Subcutaneous adipose tissue (tissue), 4 donors: ENCODE results near the gene BLOC1S6. TPM values are rescaled to one million over a fixed set of nuclear protein-coding genes. Genes with fewer than 3 reads are reported as not detected.

Source experiments
- CTCF ChIP-seq: fragments of 450-650 bp; IDR thresholded peaks from one replicate; pipeline ENCODE4 v1.5.1; 2016; ENCODE audit warnings: low read depth, mild to moderate bottlenecking, control low read depth, antibody characterized with exemption, moderate library complexity
- total RNA-seq, 4 donors: library from RNA; depleted of rRNA; stranded (reverse); fragments of >200 nt; gene quantifications; one replicate each; pipeline ENCODE4 v1.1.0, GENCODE V29; 2016

The BLOC1S6 gene
- total RNA-seq, 4 donors from 2014 or later = 74.1 to 105 (median 86.0) TPM

DNA sequence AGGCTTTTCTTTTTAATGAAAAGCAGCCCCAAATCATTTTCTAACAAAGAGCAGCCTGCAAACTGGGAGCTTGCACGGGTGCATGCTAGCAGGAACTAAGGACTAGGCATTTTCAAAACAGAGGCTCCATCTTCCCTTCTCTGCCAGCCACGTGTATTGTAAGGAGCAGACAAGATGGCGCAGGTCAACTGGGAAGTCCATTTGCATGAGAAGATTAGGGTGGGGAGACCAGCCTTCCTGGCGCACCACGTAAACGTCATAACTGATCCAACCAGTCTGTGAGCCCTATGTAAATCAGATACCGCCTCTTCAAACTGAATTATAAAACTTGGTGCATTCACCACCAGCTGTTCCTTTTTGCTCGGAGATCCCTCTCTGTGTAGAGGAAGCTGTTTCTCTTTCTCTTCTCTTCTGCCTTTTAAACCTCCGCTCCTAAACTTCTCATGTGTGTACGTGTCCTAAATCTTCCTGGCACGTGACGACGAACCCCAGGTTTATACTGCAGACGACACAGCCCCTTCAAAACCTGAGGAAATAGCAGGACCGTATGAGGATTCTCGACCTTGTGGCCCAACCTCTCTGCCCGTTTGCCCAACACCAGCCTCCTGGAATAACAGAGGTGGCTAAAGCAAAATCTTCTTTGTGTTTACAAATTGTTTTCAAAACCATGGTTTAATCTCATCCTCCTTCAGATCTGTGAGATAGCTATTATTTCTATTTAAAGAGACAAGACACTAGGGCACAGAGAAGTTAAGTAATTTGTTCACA is 38.2 kb upstream of the BLOC1S6 start:
- no peak for TF ChIP-seq CTCF

DNA sequence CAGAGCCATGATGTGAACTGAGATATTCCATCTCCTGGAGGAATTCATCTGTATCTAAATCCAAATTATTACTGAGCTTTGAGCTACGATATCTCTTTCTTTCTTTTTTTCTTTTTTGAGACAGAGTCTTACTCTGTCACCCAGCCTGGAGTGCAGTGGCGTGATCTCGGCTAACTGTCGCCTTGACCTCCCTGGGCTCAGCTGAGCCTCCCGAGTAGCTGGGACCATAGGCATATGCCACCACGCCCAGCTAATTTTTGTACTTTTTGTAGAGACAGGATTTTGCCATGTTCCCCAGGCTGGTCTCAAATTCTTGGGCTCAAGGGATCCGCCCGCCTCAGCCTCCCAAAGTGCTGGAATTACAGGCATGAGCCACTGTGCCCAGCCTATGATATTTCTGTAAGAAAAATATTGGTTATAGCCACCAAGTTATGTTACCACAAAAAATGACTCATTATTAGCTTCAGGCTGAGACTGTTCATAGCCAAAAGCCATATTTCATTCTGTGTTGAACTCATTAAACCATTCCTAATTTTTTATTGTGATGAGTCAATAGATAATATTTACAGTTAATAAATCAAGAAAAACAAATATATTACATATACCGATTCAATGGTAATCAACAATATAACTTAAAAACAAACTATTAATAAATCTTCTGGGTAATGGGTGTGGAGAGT is 37.5 kb upstream of the BLOC1S6 start:
- no peak for TF ChIP-seq CTCF

DNA sequence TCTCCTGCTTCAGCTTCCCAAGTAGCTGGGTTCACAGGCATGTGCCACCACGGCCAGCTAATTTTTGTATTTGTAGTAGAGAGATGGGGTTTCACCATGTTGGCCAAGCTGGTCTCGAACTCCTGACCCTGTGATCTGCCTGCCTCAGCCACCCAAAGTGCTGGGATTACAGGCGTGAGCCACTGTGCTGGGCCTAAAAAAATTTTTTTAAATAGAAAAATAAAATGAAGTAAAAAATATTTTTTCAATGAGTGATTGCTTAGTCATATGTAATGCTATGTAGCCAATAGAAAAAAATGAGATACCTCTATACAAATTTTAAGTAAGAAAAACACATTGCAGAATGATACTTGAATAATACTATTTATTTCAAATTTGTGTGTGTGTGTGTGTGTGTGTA is 36.7 kb upstream of the BLOC1S6 start:
- TF ChIP-seq CTCF = no peak

DNA sequence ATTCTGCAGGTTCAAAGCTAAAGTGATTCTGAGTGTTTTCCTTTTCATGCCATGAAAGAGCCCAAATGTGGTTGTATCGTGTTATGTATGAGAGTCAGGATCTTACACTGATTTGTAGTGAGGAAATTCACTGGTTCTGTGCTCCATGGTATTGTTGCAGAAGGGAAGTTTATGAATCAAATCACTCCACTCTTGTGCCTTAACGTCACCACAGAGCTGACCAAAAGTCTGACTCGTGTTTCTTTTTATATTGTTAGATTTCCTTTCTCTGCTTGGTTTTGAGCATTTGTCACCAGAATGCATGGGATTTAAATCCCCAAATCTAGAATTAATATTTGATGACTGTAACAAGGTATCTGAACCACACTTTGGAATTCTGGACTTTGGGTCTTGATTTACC is 35.5 kb upstream of the BLOC1S6 start:
- no peak for TF ChIP-seq CTCF

DNA sequence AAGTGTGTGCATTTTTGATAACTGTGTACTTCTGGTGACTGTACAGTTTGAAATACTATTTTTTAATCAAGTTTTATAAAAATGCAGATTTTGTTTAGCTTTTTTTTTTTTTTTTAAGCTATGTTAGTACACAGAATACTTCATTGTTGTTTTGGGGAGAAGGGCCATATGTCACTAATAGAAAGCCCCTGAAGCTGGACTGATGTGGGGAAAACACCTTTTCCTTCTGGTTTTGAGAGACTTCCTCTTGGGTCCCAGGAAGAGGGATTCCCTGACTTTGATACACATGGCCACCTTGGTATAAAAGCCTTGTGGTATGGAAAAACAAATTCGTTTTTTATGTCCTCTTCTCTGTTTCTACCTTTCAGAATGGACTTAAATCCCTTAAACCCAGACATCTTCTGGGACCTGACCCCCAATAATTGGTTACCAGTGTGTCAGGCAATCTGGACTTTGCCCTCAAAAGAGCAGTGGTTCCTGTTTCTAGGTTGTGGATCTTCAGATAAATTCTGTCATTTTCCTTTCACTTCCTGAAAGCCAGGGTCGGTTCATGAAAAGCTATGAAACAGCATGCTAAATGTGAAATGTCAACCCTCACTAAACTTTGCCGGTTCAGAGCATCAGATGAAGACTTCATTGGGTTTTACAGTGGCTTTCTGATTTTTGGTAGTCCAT is 31.1 kb upstream of the BLOC1S6 start:
- TF ChIP-seq CTCF = no peak

GRCh38 chr15:45572617-45573016 is 14.6 kb upstream of the BLOC1S6 start:
- TF ChIP-seq CTCF = no peak

GRCh38 chr15:45573961-45574629 is 13.1 kb upstream of the BLOC1S6 start:
- TF ChIP-seq CTCF = no peak
